Measurements from ENCODE around the gene PTPRU. TPM values are rescaled to one million over a fixed set of nuclear protein-coding genes. Genes with fewer than 3 reads are reported as not detected.

PTPRU gene
- total RNA-seq, 1 donor from 2014 or later = 22.1 TPM

GRCh38 chr1:29363536-29363935 is 127.2 kb downstream of the PTPRU start:
- intact Hi-C loops (cut with DNase I) = no loop called here
- DNase-seq (no peak), ATAC-seq (ENCODE audit: poor library complexity) (no peak)

GRCh38 chr1:29364101-29364678 is 127.9 kb downstream of the PTPRU start:
- intact Hi-C loops (cut with DNase I) = no loop called here
- ATAC-seq (ENCODE audit: poor library complexity) (no peak), DNase-seq (no peak)

DNA sequence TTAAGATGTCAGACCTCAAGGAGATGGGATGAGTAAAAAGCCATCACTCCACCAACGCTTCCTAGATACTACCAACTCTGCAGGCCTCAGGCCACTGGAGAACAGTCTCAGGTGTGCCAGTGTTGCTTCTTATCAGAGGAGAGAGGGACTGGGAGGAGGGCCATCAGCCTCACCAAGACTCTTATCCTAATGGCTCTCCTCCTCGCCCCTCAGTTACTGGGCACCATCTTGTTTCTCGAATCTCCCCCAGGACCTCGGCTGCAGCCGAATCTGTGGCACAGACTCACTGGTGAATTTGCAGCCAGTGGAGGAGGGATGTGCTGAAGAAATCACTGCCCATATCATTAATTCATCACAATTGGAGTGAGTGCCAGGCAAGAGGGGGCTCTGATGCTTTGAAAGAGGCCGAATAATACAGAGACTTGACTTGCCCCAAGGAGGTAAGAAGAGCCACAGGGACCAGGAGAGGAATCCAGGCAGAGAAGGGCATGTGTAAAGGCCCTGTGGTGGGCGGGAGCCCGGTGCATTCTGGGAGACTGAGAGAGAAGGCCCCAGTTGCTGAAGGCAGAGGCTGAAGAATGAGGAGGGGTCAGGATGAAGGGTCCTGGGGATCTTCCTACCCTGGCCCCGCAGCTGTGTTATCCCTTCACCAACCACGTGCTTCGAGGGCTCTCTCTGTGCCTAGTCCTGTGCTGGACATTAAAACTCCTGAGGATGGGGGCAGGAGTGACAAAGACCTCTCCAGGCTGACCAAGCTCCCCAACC is 129.8 kb downstream of the PTPRU start:
- DNase-seq (no peak), ATAC-seq (ENCODE audit: poor library complexity) (no peak)
- intact Hi-C loops (cut with DNase I) = no loop called here

GRCh38 chr1:29368936-29369932 is 132.9 kb downstream of the PTPRU start:
- DNase-seq (no peak), ATAC-seq (ENCODE audit: poor library complexity) (no peak)
- intact Hi-C loops (cut with DNase I) = no loop called here

- ATAC-seq (ENCODE audit: poor library complexity) (no peak), DNase-seq (no peak)
- intact Hi-C loops (cut with DNase I) = no loop called here
Observed at GRCh38 chr1:29370067-29370466, 133.7 kb downstream of the PTPRU start.

DNA sequence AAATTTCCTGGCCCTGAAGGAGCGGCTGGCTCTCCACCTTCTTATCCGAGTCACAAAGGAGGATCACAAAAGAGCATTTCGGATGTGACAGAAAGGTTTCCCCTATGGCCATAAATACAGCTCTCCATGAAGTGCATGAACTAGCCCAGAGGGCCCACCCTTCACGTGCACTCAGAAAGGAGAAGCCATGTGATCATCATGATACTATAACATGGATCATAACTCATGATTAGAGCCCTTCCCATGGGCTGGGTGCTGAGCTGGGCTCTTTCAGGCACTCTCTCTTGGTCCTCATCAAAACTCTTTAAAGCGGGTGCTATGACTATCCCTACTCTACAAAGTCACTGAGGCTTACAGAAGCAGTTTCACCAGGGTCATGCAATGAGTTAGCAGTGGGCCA is 135.0 kb downstream of the PTPRU start:
- intact Hi-C loops (cut with DNase I) = no loop called here
- no peak for ATAC-seq (ENCODE audit: poor library complexity)
- no peak for DNase-seq

DNA sequence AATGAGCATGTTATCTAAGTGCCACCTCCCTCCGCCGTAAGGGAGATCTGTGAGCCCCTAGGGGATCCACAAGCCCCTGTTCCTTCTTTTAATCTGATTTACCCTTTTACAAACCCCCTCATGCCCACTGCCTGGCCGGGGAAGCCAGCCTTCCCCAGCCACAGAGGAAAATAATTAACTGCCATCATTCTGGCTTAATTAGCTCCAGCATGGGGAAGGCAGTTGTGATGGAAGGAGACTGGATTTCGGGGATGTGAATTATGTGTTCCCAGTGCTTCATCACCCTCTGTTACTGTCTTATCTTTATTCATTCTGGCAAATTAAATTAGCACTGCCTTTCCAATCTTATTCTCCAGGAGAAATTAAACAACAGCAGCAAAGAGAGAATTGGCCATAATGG is 135.8 kb downstream of the PTPRU start:
- DNase-seq (no peak), ATAC-seq (ENCODE audit: poor library complexity) (no peak)
- intact Hi-C loops (cut with DNase I) = no loop called here

Other genes with a start within 250 kb of the PTPRU start
- 2.3 TPM for gene TMEM200B, start 112.6 kb upstream of the PTPRU start, total RNA-seq
- 50.9 TPM for gene SRSF4, start 54.6 kb upstream of the PTPRU start, total RNA-seq
- 33.1 TPM for gene MECR, start 5.6 kb upstream of the PTPRU start, total RNA-seq

Measured in Right ventricle myocardium superior (tissue), 1 donor.